IMR-90 (cell line): Measurements from ENCODE around the gene HIRA.

Experiments used
- CHD1 ChIP-seq: IDR thresholded peaks from 2 replicates; pipeline ENCODE4 v1.6.1; 2012; ENCODE audit warnings: low read depth, low read length, improper control_type of control experiment
- CTCF ChIP-seq: conservative IDR thresholded peaks from 2 replicates; pipeline ENCODE4 v1.5.1; 2012; ENCODE audit warnings: mild to moderate bottlenecking, low read depth, low read length, improper control_type of control experiment
- FOS ChIP-seq: fragments of 150-350 bp; IDR thresholded peaks from 2 replicates; pipeline ENCODE4 v1.6.1; 2016; ENCODE audit warnings: low read depth, low read length
- MAFK ChIP-seq: IDR thresholded peaks from 2 replicates; pipeline ENCODE4 v1.6.1; 2012; ENCODE audit warnings: low read depth, low read length, improper control_type of control experiment
- MXI1 ChIP-seq: IDR thresholded peaks from 2 replicates; pipeline ENCODE4 v1.6.1; 2012; ENCODE audit warnings: low read depth, mild to moderate bottlenecking, low read length, moderate library complexity, borderline replicate concordance
- NFE2L2 ChIP-seq: fragments of 150-350 bp; IDR thresholded peaks from 2 replicates; pipeline ENCODE4 v1.6.1; 2016; ENCODE audit warnings: low read depth, mild to moderate bottlenecking, low read length
- POLR2A ChIP-seq: IDR thresholded peaks from 2 replicates; pipeline ENCODE4 v1.6.1; 2012; ENCODE audit warnings: mild to moderate bottlenecking, low read depth, low read length
- RAD21 ChIP-seq: IDR thresholded peaks from 2 replicates; pipeline ENCODE4 v1.6.1; 2012; ENCODE audit warnings: low read length, improper control_type of control experiment
- RFX5 ChIP-seq: IDR thresholded peaks from 2 replicates; pipeline ENCODE4 v1.8.0; 2012; ENCODE audit warnings: low read depth, mild to moderate bottlenecking, low read length, moderate library complexity
- SMC3 ChIP-seq: fragments of 150-350 bp; IDR thresholded peaks from 2 replicates; pipeline ENCODE4 v1.6.1; 2016; ENCODE audit warnings: low read depth, mild to moderate bottlenecking, antibody characterized with exemption, low read length, moderate library complexity
- USF2 ChIP-seq: fragments of 150-350 bp; IDR thresholded peaks from 2 replicates; pipeline ENCODE4 v1.6.1; 2017; ENCODE audit warnings: mild to moderate bottlenecking, antibody characterized with exemption, low read length, low read depth

GRCh38 chr22:19447330-19448075, 16.0 kb upstream of the HIRA start, which contains the start of gene C22orf39:
- TF ChIP-seq CTCF (no peak), POLR2A (peak; percentile 52; the same call in 1 of the 2 replicates), SMC3 (no peak), RFX5 (no peak), MXI1 (no peak), NFE2L2 (no peak), MAFK (no peak), RAD21 (no peak), FOS (no peak), CHD1 (no peak), USF2 (peak; percentile 85)
